Measurements from ENCODE around the gene CDK13. TPM values are rescaled to one million over a fixed set of nuclear protein-coding genes. Genes with fewer than 3 reads are reported as not detected.
A peak's percentile ranks its signal among the peaks of the same experiment; 100 is the strongest.

CDK13 gene
- total and polyA plus RNA-seq, 4 experiments from 2014 or later = 19.5 to 101 (median 71.3) TPM

DNA sequence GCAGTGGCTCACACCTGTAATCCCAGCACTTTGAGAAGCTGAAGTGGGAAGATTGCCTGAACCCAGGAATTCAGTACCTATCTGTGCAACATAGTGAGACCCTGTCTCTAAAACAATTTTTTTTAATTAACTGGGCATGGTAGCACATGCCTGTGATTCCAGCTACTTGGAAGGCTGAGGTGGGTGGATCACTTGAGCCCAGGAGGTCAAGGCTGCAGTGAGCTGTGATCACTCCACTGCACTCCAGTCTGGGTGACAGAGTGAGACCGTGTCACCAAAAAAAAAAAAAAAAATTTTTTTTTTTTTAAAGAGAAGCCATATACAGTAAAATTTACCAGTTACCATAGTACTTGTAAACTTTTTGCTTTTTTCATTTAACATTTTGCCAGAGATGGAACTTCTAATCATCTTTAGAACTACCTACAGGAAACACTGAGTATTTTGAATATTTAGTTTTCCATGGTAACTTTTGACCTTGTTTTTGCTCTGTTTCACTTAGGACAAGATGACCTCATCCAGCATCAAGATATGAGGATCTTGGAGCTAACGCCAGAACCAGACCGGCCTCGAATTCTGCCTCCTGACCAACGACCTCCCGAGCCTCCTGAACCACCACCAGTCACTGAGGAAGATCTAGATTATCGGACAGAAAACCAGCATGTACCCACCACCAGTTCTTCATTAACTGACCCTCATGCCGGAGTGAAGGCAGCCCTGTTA lies 143.7 kb downstream of the CDK13 start:
- H3K27ac ChIP-seq (ENCODE audit: low read depth, low read length) = no peak overlapping the region
- H3K27me3 ChIP-seq (ENCODE audit: insufficient read depth, low read length) = no peaks in the 10 kb centered on the region
- POLR2A ChIA-PET (ENCODE audit: partially characterized antibody) = no interaction called here
- CTCF ChIA-PET (ENCODE audit: partially characterized antibody) = no interaction called here
- no peaks in the 10 kb centered on the region for H3K9me3 ChIP-seq (ENCODE audit: control insufficient read depth in 1 of 2, low read length in 2 of 2)
- Mint-ChIP-seq H3K4me3 (peak overlapping the region in 1 of 8 donors; percentile 26), H3K9me3 (no peaks in the 10 kb centered on the region), H3K27me3 (no peaks in the 10 kb centered on the region), H3K36me3 (peaks cover 37 to 56% of the 10 kb centered on the region in 2 donors), H3K27ac (peak overlapping the region in 4 of 7 donors; percentile 15 to 54 (median 32)), H3K4me1 (peaks cover 0 to 7% (median 3%) of the 10 kb centered on the region in 4 donors)
- H3K4me3 ChIP-seq (ENCODE audit: low read length in 2 of 2) = no peak overlapping the region
- H3K4me1 ChIP-seq (ENCODE audit: insufficient read depth, low read length) = no peaks in the 10 kb centered on the region
- peaks cover 42% of the 10 kb centered on the region for H3K36me3 ChIP-seq (ENCODE audit: insufficient read depth, low read length)
- no peak for DNase-seq
- intact Hi-C loops (cut with micrococcal nuclease) = no loop called here

DNA sequence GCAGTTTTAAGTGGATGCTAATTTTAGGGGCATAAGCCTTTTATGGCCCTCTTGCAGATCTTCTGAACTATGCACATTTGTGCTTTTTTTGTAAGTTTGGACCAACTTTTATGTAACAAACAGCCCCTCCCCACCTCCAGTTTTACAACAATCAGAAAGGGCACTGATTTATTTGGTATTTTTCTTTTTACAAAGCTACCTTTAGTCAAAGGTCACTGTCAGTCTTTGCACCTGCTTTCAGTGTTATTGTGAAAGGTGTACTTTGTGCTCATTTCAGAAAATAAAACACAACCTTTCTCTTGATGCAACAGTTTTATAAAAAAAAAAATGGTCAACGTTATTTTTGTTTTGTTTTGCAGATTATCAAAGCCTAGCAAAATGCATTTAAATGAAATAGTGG lies 145.2 kb downstream of the CDK13 start:
- H3K27me3 Mint-ChIP-seq = no peaks in the 10 kb centered on the region
- H3K4me1 Mint-ChIP-seq = peaks cover 0 to 7% (median 5%) of the 10 kb centered on the region in 4 donors
- H3K9me3 Mint-ChIP-seq = no peaks in the 10 kb centered on the region
- H3K27me3 ChIP-seq (ENCODE audit: insufficient read depth, low read length) = no peaks in the 10 kb centered on the region
- peak overlapping the region in 3 of 7 donors; percentile 22 to 47 (median 41) for H3K27ac Mint-ChIP-seq
- no peak for DNase-seq
- H3K36me3 Mint-ChIP-seq = peaks cover 27 to 45% of the 10 kb centered on the region in 2 donors
- no peaks in the 10 kb centered on the region for H3K4me1 ChIP-seq (ENCODE audit: insufficient read depth, low read length)
- no peak overlapping the region for H3K4me3 Mint-ChIP-seq
- CTCF ChIA-PET (ENCODE audit: partially characterized antibody) = interaction anchor here (1.2 kb wide), 1 partner anchor 199 kb away, joined by 3 read pairs; no protein-coding TSS in a partner anchor
- no peaks in the 10 kb centered on the region for H3K9me3 ChIP-seq (ENCODE audit: control insufficient read depth in 1 of 2, low read length in 2 of 2)
- peaks cover 36% of the 10 kb centered on the region for H3K36me3 ChIP-seq (ENCODE audit: insufficient read depth, low read length)
- no peak overlapping the region for H3K4me3 ChIP-seq (ENCODE audit: low read length in 2 of 2)
- intact Hi-C loops (cut with micrococcal nuclease) = no loop called here
- H3K27ac ChIP-seq (ENCODE audit: low read depth, low read length) = no peak overlapping the region
- POLR2A ChIA-PET (ENCODE audit: partially characterized antibody) = no interaction called here

DNA sequence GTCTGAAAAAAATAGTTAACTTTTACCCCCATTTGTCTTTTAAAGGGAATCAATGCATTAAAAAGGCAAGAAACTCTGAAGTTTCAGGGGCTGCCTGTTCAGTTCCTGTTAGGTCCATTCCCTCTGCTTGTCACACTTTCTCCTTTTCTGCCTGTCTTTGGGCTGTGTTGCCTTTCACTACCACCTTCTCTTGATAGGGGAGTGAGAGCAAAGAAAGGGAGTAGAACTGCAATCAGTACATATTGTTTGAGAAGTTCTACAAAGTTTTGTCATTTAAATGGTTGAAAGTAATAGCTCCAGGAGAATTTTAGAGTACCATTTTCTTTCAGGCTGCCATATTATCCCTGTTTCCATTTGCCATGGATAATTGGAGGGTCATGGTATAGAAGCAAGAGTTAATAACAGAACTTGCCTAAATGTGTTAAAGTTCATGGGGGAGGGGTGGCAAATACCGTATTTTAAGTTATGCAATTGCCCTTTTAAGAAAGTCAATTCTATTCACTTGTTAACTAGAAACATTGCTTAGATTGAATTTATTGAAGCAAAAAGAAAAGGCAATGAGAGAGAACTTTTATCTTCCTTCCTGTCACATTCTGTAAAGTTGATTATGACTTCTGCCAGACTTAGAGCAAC lies 145.8 kb downstream of the CDK13 start:
- peaks cover 27 to 43% of the 10 kb centered on the region in 2 donors for H3K36me3 Mint-ChIP-seq
- ChIA-PET POLR2A (ENCODE audit: partially characterized antibody) (no interaction called here), CTCF (ENCODE audit: partially characterized antibody) (interaction anchor here (1.2 kb wide), 1 partner anchor 200 kb away, joined by 3 read pairs; no protein-coding TSS in a partner anchor)
- no peak overlapping the region for H3K4me3 Mint-ChIP-seq
- no peaks in the 10 kb centered on the region for H3K9me3 Mint-ChIP-seq
- Histone ChIP-seq H3K27me3 (ENCODE audit: insufficient read depth, low read length) (no peaks in the 10 kb centered on the region), H3K36me3 (ENCODE audit: insufficient read depth, low read length) (peaks cover 36% of the 10 kb centered on the region), H3K4me3 (ENCODE audit: low read length in 2 of 2) (no peak overlapping the region), H3K9me3 (ENCODE audit: control insufficient read depth in 1 of 2, low read length in 2 of 2) (no peaks in the 10 kb centered on the region), H3K27ac (ENCODE audit: low read depth, low read length) (no peak overlapping the region), H3K4me1 (ENCODE audit: insufficient read depth, low read length) (no peaks in the 10 kb centered on the region)
- no peak for DNase-seq
- H3K27me3 Mint-ChIP-seq = no peaks in the 10 kb centered on the region
- H3K27ac Mint-ChIP-seq = peak overlapping the region in 4 of 7 donors; percentile 1 to 80 (median 58)
- intact Hi-C loops (cut with micrococcal nuclease) = no loop called here
- H3K4me1 Mint-ChIP-seq = peaks cover 0 to 7% (median 5%) of the 10 kb centered on the region in 4 donors

DNA sequence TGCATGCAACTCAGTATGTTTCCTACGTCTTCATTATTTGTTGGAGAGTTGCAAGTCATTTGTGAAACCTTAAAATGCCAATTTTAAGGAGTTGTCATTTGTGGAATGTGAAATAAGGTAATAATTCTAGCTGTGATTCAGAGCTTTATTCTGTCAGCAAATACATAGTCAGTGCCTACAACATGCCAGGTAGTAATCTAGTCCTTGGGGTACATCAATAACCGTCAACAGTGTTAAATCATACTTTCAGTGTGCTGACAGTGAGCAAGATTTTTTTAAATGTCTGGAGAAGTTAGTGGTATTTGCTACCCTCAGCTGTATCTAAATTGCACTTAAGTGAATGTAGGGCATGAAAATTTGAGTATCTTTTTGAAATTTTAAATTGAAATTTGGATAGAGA lies 147.7 kb downstream of the CDK13 start:
- H3K27me3 Mint-ChIP-seq = no peaks in the 10 kb centered on the region
- no peak overlapping the region for H3K4me3 ChIP-seq (ENCODE audit: low read length in 2 of 2)
- no peak overlapping the region for H3K27ac ChIP-seq (ENCODE audit: low read depth, low read length)
- peaks cover 22 to 30% of the 10 kb centered on the region in 2 donors for H3K36me3 Mint-ChIP-seq
- no peak for DNase-seq
- CTCF ChIA-PET (ENCODE audit: partially characterized antibody) = no interaction called here
- no peaks in the 10 kb centered on the region for H3K27me3 ChIP-seq (ENCODE audit: insufficient read depth, low read length)
- H3K9me3 Mint-ChIP-seq = no peaks in the 10 kb centered on the region
- intact Hi-C loops (cut with micrococcal nuclease) = no loop called here
- peaks cover 0 to 7% (median 5%) of the 10 kb centered on the region in 4 donors for H3K4me1 Mint-ChIP-seq
- H3K9me3 ChIP-seq (ENCODE audit: control insufficient read depth in 1 of 2, low read length in 2 of 2) = no peaks in the 10 kb centered on the region
- POLR2A ChIA-PET (ENCODE audit: partially characterized antibody) = interaction anchor here (1.1 kb wide), 1 partner anchor 37 kb away, joined by 3 read pairs; the partner anchor contains the start of genes MPLKIP and SUGCT
- H3K36me3 ChIP-seq (ENCODE audit: insufficient read depth, low read length) = peaks cover 27% of the 10 kb centered on the region
- peak overlapping the region in 1 of 7 donors; percentile 57 for H3K27ac Mint-ChIP-seq
- no peaks in the 10 kb centered on the region for H3K4me1 ChIP-seq (ENCODE audit: insufficient read depth, low read length)
- no peak overlapping the region for H3K4me3 Mint-ChIP-seq

GRCh38 chr7:40098810-40099209 lies 148.8 kb downstream of the CDK13 start:
- Histone ChIP-seq H3K4me1 (ENCODE audit: insufficient read depth, low read length) (no peaks in the 10 kb centered on the region), H3K36me3 (ENCODE audit: insufficient read depth, low read length) (peaks cover 18% of the 10 kb centered on the region), H3K27ac (ENCODE audit: low read depth, low read length) (no peak overlapping the region), H3K9me3 (ENCODE audit: control insufficient read depth in 1 of 2, low read length in 2 of 2) (no peaks in the 10 kb centered on the region), H3K4me3 (ENCODE audit: low read length in 2 of 2) (no peak overlapping the region), H3K27me3 (ENCODE audit: insufficient read depth, low read length) (no peaks in the 10 kb centered on the region)
- intact Hi-C loops (cut with micrococcal nuclease) = no loop called here
- H3K9me3 Mint-ChIP-seq = no peaks in the 10 kb centered on the region
- CTCF ChIA-PET (ENCODE audit: partially characterized antibody) = no interaction called here
- peaks cover 18 to 23% of the 10 kb centered on the region in 2 donors for H3K36me3 Mint-ChIP-seq
- POLR2A ChIA-PET (ENCODE audit: partially characterized antibody) = interaction anchor here (0.6 to 1.1 kb wide), 2 partner anchors 12 to 24 kb away, joined by 3 read pairs; no protein-coding TSS in a partner anchor
- H3K27ac Mint-ChIP-seq = no peak overlapping the region
- peaks cover 0 to 10% (median 5%) of the 10 kb centered on the region in 4 donors for H3K4me1 Mint-ChIP-seq
- H3K4me3 Mint-ChIP-seq = no peak overlapping the region
- H3K27me3 Mint-ChIP-seq = no peaks in the 10 kb centered on the region
- no peak for DNase-seq

GRCh38 chr7:40099837-40100236 lies 149.8 kb downstream of the CDK13 start:
- H3K27me3 ChIP-seq (ENCODE audit: insufficient read depth, low read length) = no peaks in the 10 kb centered on the region
- H3K27me3 Mint-ChIP-seq = no peaks in the 10 kb centered on the region
- no peaks in the 10 kb centered on the region for H3K4me1 ChIP-seq (ENCODE audit: insufficient read depth, low read length)
- ChIA-PET POLR2A (ENCODE audit: partially characterized antibody) (no interaction called here), CTCF (ENCODE audit: partially characterized antibody) (no interaction called here)
- no peak overlapping the region for H3K27ac Mint-ChIP-seq
- no peaks in the 10 kb centered on the region for H3K9me3 Mint-ChIP-seq
- no peaks in the 10 kb centered on the region for H3K9me3 ChIP-seq (ENCODE audit: control insufficient read depth in 1 of 2, low read length in 2 of 2)
- no peak overlapping the region for H3K27ac ChIP-seq (ENCODE audit: low read depth, low read length)
- intact Hi-C loops (cut with micrococcal nuclease) = no loop called here
- peaks cover 9 to 13% of the 10 kb centered on the region in 2 donors for H3K36me3 Mint-ChIP-seq
- no peak overlapping the region for H3K4me3 Mint-ChIP-seq
- no peak overlapping the region for H3K4me3 ChIP-seq (ENCODE audit: low read length in 2 of 2)
- H3K4me1 Mint-ChIP-seq = peaks cover 0 to 6% (median 3%) of the 10 kb centered on the region in 4 donors
- H3K36me3 ChIP-seq (ENCODE audit: insufficient read depth, low read length) = peaks cover 8% of the 10 kb centered on the region
- no peak for DNase-seq

- POLR2A ChIA-PET (ENCODE audit: partially characterized antibody) = no interaction called here
- H3K36me3 ChIP-seq (ENCODE audit: insufficient read depth, low read length) = peaks cover 2% of the 10 kb centered on the region
- no peak for DNase-seq
- Mint-ChIP-seq H3K9me3 (no peaks in the 10 kb centered on the region), H3K27me3 (no peaks in the 10 kb centered on the region), H3K27ac (no peak overlapping the region), H3K4me1 (peaks cover 0 to 6% (median 3%) of the 10 kb centered on the region in 4 donors), H3K4me3 (no peak overlapping the region), H3K36me3 (peaks cover 4 to 5% of the 10 kb centered on the region in 2 donors)
- CTCF ChIA-PET (ENCODE audit: partially characterized antibody) = no interaction called here
- H3K9me3 ChIP-seq (ENCODE audit: control insufficient read depth in 1 of 2, low read length in 2 of 2) = no peaks in the 10 kb centered on the region
- no peaks in the 10 kb centered on the region for H3K4me1 ChIP-seq (ENCODE audit: insufficient read depth, low read length)
- H3K27ac ChIP-seq (ENCODE audit: low read depth, low read length) = no peak overlapping the region
- no peaks in the 10 kb centered on the region for H3K27me3 ChIP-seq (ENCODE audit: insufficient read depth, low read length)
- intact Hi-C loops (cut with micrococcal nuclease) = no loop called here
- H3K4me3 ChIP-seq (ENCODE audit: low read length in 2 of 2) = no peak overlapping the region
These were observed 151.1 kb downstream of the CDK13 start for GRCh38 chr7:40101201-40101600.
